ENCODE measurements around the gene KLF8. TPM values are rescaled to one million over a fixed set of nuclear protein-coding genes. Genes with fewer than 3 reads are reported as not detected.

KLF8 gene
- total RNA-seq, 1 donor from 2014 or later: 17.7 TPM

GRCh38 chrX:56233682-56234081, 1.5 kb downstream of the KLF8 start:
- Histone ChIP-seq H3K9me3 (no peaks in the 10 kb centered on the region), H3K4me1 (no peaks in the 10 kb centered on the region), H3K36me3 (peaks cover 3% of the 10 kb centered on the region), H3K27me3 (ENCODE audit: low read depth) (no peaks in the 10 kb centered on the region), H3K27ac (peak overlapping the region; percentile 75), H3K4me3 (peak overlapping the region; percentile 63)
- TF ChIP-seq, protein P1, sequence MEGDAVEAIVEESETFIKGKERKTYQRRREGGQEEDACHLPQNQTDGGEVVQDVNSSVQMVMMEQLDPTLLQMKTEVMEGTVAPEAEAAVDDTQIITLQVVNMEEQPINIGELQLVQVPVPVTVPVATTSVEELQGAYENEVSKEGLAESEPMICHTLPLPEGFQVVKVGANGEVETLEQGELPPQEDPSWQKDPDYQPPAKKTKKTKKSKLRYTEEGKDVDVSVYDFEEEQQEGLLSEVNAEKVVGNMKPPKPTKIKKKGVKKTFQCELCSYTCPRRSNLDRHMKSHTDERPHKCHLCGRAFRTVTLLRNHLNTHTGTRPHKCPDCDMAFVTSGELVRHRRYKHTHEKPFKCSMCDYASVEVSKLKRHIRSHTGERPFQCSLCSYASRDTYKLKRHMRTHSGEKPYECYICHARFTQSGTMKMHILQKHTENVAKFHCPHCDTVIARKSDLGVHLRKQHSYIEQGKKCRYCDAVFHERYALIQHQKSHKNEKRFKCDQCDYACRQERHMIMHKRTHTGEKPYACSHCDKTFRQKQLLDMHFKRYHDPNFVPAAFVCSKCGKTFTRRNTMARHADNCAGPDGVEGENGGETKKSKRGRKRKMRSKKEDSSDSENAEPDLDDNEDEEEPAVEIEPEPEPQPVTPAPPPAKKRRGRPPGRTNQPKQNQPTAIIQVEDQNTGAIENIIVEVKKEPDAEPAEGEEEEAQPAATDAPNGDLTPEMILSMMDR (IDR thresholded peaks at IDR 0.05): no peak
- peak; percentile 76 for DNase-seq
- intact Hi-C loops (cut with DNase I): no loop called here
- ATAC-seq: peak; percentile 94 to 95

DNA sequence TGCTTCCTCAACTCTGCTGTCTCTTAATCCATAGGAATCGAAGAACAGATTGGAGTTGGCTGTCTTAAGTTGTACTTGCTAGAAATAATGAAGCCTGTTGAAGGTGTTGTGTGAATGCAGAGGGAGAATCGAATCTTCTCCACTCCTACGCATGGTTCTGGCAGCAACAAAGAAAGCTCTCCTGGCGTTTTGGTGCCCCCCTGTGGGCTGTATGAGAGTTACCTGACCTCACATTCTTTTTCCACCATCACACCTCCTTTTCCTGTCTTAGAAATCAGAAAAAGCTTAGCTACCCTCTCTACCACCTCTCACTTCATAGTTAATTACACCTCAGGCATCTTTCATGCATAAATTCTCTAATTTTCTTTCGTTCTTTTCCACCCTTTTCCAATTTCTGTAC, 16.3 kb downstream of the KLF8 start:
- H3K36me3 ChIP-seq: no peaks in the 10 kb centered on the region
- intact Hi-C loops (cut with DNase I): no loop called here

DNA sequence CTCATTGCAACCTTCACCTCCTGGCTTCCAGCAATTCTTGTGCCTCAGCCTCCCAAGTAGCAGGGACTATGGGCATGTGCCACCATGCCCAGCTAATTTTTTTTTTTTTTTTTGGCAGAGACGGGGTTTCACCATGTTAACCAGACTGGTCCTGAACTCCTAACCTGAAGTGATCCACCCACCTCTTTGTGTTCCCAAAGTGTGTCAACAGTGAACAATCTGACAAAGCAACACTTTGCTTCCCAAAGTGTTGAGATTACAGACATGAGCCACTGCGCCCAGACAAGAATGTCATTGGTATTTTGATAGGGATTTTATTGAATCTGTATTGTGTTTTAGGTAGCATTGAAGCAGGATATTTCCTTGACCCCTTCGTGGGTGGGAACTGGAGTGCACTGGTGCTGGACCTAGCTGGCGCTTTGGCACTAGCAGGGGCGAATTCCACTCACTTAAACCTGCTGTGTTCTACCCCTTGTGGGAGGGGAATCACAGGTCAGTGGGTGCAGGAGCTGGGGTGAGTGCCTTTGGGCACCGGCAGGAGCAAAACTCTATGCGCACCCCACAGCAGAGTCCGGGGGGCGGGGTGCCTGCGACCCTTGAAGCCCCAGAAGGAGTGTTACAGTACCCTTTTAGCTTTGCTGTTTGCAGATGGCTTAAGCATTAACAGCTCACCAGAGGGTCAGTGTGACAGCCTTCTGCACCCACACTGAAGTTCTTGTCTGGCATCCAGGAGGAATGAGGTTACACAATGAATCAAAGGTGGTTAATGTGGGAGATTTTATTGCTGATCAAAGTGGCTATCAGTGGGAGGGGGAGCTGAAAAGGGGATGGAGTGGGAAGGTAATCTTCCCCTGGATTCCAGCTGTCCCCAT, 21.9 kb downstream of the KLF8 start:
- no peaks in the 10 kb centered on the region for H3K27me3 ChIP-seq (ENCODE audit: low read depth)
- no peak for DNase-seq
- no peak for ATAC-seq
- TF ChIP-seq, protein P1 (IDR thresholded peaks at IDR 0.05): no peak
- H3K4me1 ChIP-seq: no peaks in the 10 kb centered on the region
- no peak overlapping the region for H3K27ac ChIP-seq
- no peaks in the 10 kb centered on the region for H3K9me3 ChIP-seq
- no peak overlapping the region for H3K4me3 ChIP-seq
- no peaks in the 10 kb centered on the region for H3K36me3 ChIP-seq
- intact Hi-C loops (cut with DNase I): no loop called here

More for the DNA sequence above, 16.3 kb downstream of the KLF8 start:
- Histone ChIP-seq H3K27ac (no peak overlapping the region), H3K4me1 (no peaks in the 10 kb centered on the region), H3K9me3 (no peaks in the 10 kb centered on the region), H3K4me3 (no peak overlapping the region), H3K27me3 (ENCODE audit: low read depth) (no peaks in the 10 kb centered on the region)
- ATAC-seq: peak; percentile 75 to 83
- TF ChIP-seq, protein P1 (IDR thresholded peaks at IDR 0.05): peak; percentile 58
- DNase-seq: peak; percentile 47

- no peak for DNase-seq
- TF ChIP-seq, protein P1 (IDR thresholded peaks at IDR 0.05): no peak
- Histone ChIP-seq H3K27ac (no peak overlapping the region), H3K36me3 (peaks cover 27% of the 10 kb centered on the region), H3K4me3 (no peak overlapping the region), H3K4me1 (no peaks in the 10 kb centered on the region), H3K9me3 (no peaks in the 10 kb centered on the region), H3K27me3 (ENCODE audit: low read depth) (no peaks in the 10 kb centered on the region)
- intact Hi-C loops (cut with DNase I): no loop called here
- no peak for ATAC-seq
Measured at GRCh38 chrX:56268888-56269287, 36.7 kb downstream of the KLF8 start.

DNA sequence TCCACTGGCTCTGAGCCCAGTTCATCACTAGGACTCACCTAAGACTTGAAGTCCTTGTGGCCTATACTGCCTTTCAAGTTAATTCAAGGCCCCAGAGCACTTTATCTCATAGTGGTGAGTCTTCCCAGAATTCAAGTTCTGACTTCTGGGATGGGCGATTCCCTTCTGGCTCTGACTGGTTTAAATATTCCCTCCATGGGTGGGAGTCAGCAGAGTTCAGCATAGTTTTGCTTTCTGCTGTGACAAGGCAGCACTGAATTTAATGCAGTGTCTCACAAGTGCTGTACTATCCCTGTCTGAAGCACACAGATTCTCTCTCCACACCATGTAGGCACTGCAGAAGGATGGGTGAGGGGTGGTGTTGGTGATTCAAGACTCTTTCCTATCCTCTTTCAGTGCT, 46.5 kb downstream of the KLF8 start:
- intact Hi-C loops (cut with DNase I): no loop called here
- Histone ChIP-seq H3K9me3 (no peaks in the 10 kb centered on the region), H3K4me1 (no peaks in the 10 kb centered on the region), H3K36me3 (no peaks in the 10 kb centered on the region), H3K27me3 (ENCODE audit: low read depth) (no peaks in the 10 kb centered on the region), H3K4me3 (no peak overlapping the region), H3K27ac (no peak overlapping the region)
- DNase-seq (no peak), ATAC-seq (no peak)
- TF ChIP-seq, protein P1 (IDR thresholded peaks at IDR 0.05): no peak
